HG02884 (cell line): ENCODE measurements around the gene CCT2.

Experiments
- ATAC-seq: cut with Tn5 transposase; IDR thresholded peaks from one replicate; pipeline ENCODE4 v1.9.1; 2021; ENCODE audit warnings: mild to moderate bottlenecking, moderate library complexity; ENCODE audit not compliant: unreplicated experiment

CCT2 gene

GRCh38 chr12:69585189-69586062, at the start of gene CCT2:
Gene CCT2, plus strand, starts transcription at chr12:69585459. Its CDS starts 63 bp downstream, at chr12:69585522.
- ATAC-seq: peak; percentile 97

GRCh38 chr12:69540987-69541386, 44.3 kb upstream of the CCT2 start:
- ATAC-seq: no peak

GRCh38 chr12:69544087-69544486, 41.2 kb upstream of the CCT2 start:
- ATAC-seq: no peak

GRCh38 chr12:69545081-69545480, 40.2 kb upstream of the CCT2 start:
- ATAC-seq: no peak

- ATAC-seq: no peak
Observed at GRCh38 chr12:69546693-69547438, 38.4 kb upstream of the CCT2 start.

GRCh38 chr12:69548687-69549086, 36.6 kb upstream of the CCT2 start:
- ATAC-seq: no peak

- no peak for ATAC-seq
Observed at GRCh38 chr12:69550569-69551350, 34.5 kb upstream of the CCT2 start.

GRCh38 chr12:69553628-69554248, 31.5 kb upstream of the CCT2 start:
- ATAC-seq: no peak

- no peak for ATAC-seq
Observed at GRCh38 chr12:69555461-69555860, 29.8 kb upstream of the CCT2 start.

GRCh38 chr12:69556383-69556782, 28.9 kb upstream of the CCT2 start:
- no peak for ATAC-seq

- ATAC-seq: no peak
Observed at GRCh38 chr12:69563166-69563762, 22.0 kb upstream of the CCT2 start.

- ATAC-seq: no peak
Observed at GRCh38 chr12:69566603-69567002, 18.7 kb upstream of the CCT2 start.

- no peak for ATAC-seq
Observed at GRCh38 chr12:69569236-69569635, 16.0 kb upstream of the CCT2 start.

GRCh38 chr12:69570000-69570516, 15.2 kb upstream of the CCT2 start:
- no peak for ATAC-seq

- ATAC-seq: no peak
Observed at GRCh38 chr12:69570545-69571399, 14.5 kb upstream of the CCT2 start.

GRCh38 chr12:69575346-69575745, 9.9 kb upstream of the CCT2 start:
- no peak for ATAC-seq

- no peak for ATAC-seq
Observed at GRCh38 chr12:69578283-69578682, 7.0 kb upstream of the CCT2 start.

GRCh38 chr12:69579029-69579428, 6.2 kb upstream of the CCT2 start:
- ATAC-seq: peak; percentile 67

GRCh38 chr12:69580074-69580473, 5.2 kb upstream of the CCT2 start:
- ATAC-seq: no peak
